Activated CD8-positive, alpha-beta T cell treated with anti-CD3 and anti-CD28 coated beads, Interleukin-2, amount 10 ng/mL, durations not matched to agents 7 days and 5 days (primary cell): Measurements from ENCODE around the gene AGR3. TPM values are rescaled to one million over a fixed set of nuclear protein-coding genes. Genes with fewer than 3 reads are reported as not detected.
A peak's percentile ranks its signal among the peaks of the same experiment; 100 is the strongest.
"Not testable (repeated sequence)": the region's sequence is repeated elsewhere in the genome, so short reads cannot be mapped to it uniquely, and the experiment has no call there.

Experiments used
- ATAC-seq: fragments of 150-1000 bp; cut with Tn5 transposase; one replicate; pipeline ENCODE4 v1.10.0; 2021; ENCODE audit warnings: moderate library complexity
- CTCF ChIA-PET: fragments of 350-600 bp; sonication (Branson Sonifier 250); formaldehyde crosslinking; loops from one replicate; lab custom pipeline; 2021; ENCODE audit warnings: antibody characterized with exemption; lab: Charles Lee
- POLR2A ChIA-PET: fragments of 350-600 bp; sonication (Branson Sonifier 250); formaldehyde crosslinking; loops from one replicate; lab custom pipeline; 2021; ENCODE audit warnings: antibody characterized with exemption; lab: Charles Lee
- DNase-seq: peaks from one replicate; pipeline ENCODE4 v3.0.0-alpha.2; 2020
- H3K27ac Mint-ChIP-seq: one replicate; pipeline ENCODE4 v1.8.0; 2021; ENCODE audit warnings: mild to moderate bottlenecking, mixed read lengths
- H3K27me3 Mint-ChIP-seq: one replicate; pipeline ENCODE4 v1.8.0; 2021; ENCODE audit warnings: low read depth, mixed read lengths
- H3K36me3 Mint-ChIP-seq: one replicate; pipeline ENCODE4 v1.8.0; 2021; ENCODE audit warnings: low read depth, mixed read lengths
- H3K4me1 Mint-ChIP-seq: one replicate; pipeline ENCODE4 v1.8.0; 2021; ENCODE audit warnings: low read depth, mixed read lengths
- H3K4me3 Mint-ChIP-seq: one replicate; pipeline ENCODE4 v1.8.0; 2021; ENCODE audit warnings: mild to moderate bottlenecking, mixed read lengths
- H3K9me3 Mint-ChIP-seq: one replicate; pipeline ENCODE4 v1.8.0; 2022; ENCODE audit warnings: mixed read lengths; ENCODE audit not compliant: insufficient read depth
- total RNA-seq, 2 experiments: library from RNA; stranded (reverse); gene quantifications; one replicate each; pipeline ENCODE4 v1.2.3, GENCODE V29; 2021

AGR3 gene
- total RNA-seq, 2 experiments from 2014 or later: not detected

DNA sequence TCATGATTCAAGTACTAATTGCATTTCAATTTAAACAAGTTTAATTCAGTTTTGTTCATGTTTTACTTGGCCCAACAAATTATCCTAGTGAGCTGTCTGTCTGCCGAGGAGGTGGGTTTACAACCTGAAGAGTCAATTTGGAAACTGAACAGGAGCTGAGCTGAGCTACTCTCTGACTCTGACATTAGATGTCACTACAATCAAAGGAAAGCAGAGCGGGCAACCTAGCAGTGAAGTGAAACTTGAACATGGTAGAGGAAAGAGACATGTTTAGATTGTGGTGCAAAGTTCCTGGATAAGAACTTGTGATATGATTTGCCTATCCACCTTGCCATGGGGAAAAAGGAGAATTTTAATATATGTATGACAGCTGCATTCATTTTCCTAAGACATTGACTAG lies 9.6 kb upstream of the AGR3 start:
- Mint-ChIP-seq H3K4me3 (no peak overlapping the region), H3K36me3 (no peaks in the 10 kb centered on the region), H3K4me1 (peaks cover 10% of the 10 kb centered on the region), H3K27ac (no peak overlapping the region), H3K27me3 (peaks cover 2% of the 10 kb centered on the region), H3K9me3 (no peaks in the 10 kb centered on the region)
- ChIA-PET CTCF (interaction anchor here (0.7 to 4.3 kb wide), 13 partner anchors 9 to 788 kb away, joined by 3 to 51 read pairs (median 4); no protein-coding TSS in a partner anchor), POLR2A (no interaction called here)
- ATAC-seq: peak; percentile 76
- DNase-seq: peak; percentile 46

DNA sequence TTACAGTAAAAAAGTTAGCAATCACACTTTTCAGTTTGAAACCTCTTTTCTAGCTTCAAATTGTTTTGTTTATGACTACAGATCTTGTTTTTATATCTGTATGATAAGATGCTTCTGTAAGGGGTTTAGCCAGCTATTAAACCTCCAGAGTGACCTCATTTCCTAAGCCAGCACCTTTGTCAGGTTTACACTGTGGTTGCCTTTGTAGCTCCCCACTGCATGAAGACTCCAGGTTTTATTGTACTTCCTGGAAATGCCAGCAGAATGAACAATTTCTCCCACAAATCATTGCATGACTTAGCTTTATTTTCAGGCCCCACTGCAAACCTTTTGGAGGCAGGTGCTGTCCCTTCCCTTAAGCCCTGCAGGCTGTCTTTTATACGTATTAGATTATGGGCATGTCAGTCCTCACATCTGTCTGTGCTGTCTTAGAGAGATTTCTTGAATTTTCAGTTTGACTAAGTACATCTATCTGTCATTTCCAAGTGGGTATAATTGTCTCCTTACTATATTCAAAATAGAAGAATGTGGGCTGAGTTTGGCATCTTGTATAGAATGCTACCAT lies 8.2 kb upstream of the AGR3 start:
- ATAC-seq (no peak), DNase-seq (no peak)
- ChIA-PET POLR2A (no interaction called here), CTCF (interaction anchor here (1.2 to 1.3 kb wide), 2 partner anchors 27 to 28 kb away, joined by 3 to 5 read pairs; no protein-coding TSS in a partner anchor)
- Mint-ChIP-seq H3K4me3 (no peak overlapping the region), H3K27ac (peak overlapping the region; percentile 9), H3K9me3 (no peaks in the 10 kb centered on the region), H3K27me3 (peaks cover 6% of the 10 kb centered on the region), H3K36me3 (no peaks in the 10 kb centered on the region), H3K4me1 (peaks cover 10% of the 10 kb centered on the region)

DNA sequence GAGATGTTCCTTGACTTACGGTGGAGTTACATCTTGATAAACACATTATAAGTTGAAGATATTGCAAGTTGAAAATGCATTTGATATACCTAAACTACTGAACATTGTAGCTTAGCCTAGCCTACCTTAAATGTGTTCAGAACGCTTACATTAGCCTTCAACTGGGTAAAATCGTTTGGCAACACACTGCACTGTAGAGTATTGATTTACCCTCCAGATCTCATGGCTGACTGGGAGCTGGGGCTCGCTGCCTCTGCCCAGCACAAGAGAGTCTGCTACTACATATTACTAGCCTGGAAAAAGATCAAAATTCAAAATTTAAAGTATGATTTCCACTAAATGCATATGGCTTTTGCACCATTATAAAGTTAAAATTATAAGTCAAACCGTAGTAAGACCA lies 7.5 kb upstream of the AGR3 start:
- CTCF ChIA-PET: interaction anchor here (1.2 to 1.3 kb wide), 2 partner anchors 26 to 29 kb away, joined by 3 to 5 read pairs; no protein-coding TSS in a partner anchor
- ATAC-seq (no peak), DNase-seq (no peak)
- H3K27ac Mint-ChIP-seq: no peak overlapping the region
- H3K4me3 Mint-ChIP-seq: no peak overlapping the region
- POLR2A ChIA-PET: no interaction called here
- peaks cover 6% of the 10 kb centered on the region for H3K27me3 Mint-ChIP-seq
- no peaks in the 10 kb centered on the region for H3K9me3 Mint-ChIP-seq
- no peaks in the 10 kb centered on the region for H3K36me3 Mint-ChIP-seq
- peaks cover 10% of the 10 kb centered on the region for H3K4me1 Mint-ChIP-seq

DNA sequence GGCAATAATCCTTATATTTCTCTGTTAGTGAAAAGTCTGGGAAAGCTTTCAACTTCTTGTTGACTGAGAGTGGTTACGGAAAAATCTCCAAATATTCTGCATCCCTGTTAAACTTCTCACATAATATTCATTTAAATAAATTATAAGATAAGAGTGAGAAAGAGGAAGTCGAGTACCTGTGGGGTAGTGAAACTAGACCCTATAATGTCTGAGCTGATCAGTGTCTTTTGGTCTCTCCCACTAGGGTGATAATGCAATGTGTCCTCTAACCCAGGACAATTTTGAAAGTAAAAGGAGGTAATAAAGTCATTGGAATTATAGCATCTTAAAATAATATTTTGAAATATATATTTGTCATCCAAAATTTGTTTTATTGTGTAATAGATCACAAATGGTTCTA lies 2.1 kb upstream of the AGR3 start:
- POLR2A ChIA-PET: no interaction called here
- H3K36me3 Mint-ChIP-seq: no peaks in the 10 kb centered on the region
- no peaks in the 10 kb centered on the region for H3K4me1 Mint-ChIP-seq
- no peak for ATAC-seq
- no peaks in the 10 kb centered on the region for H3K9me3 Mint-ChIP-seq
- H3K27ac Mint-ChIP-seq: no peak overlapping the region
- H3K4me3 Mint-ChIP-seq: no peak overlapping the region
- H3K27me3 Mint-ChIP-seq: peaks cover 6% of the 10 kb centered on the region
- no peak for DNase-seq
- CTCF ChIA-PET: no interaction called here

DNA sequence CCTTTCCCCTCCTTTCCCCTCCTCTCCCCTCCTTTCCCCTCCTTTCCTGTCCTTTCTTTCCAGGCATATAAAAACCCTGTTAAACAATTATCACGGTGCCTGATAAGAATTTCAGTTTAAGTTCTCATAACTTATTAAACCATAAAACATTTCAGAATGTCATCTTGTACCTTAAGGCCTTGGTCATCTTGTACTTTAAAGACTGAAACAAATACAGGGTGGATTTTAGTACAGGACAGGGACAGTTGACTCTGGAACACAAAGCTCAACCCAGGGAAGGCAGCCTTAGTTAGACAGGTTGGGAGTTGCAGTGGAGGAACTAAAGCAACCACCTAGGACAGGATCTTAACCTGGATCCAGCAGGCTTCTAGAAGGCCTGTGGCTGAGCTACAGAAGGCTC lies 1.2 kb downstream of the AGR3 start:
- Mint-ChIP-seq H3K4me1 (no peaks in the 10 kb centered on the region), H3K27me3 (peaks cover 3% of the 10 kb centered on the region), H3K9me3 (no peaks in the 10 kb centered on the region), H3K4me3 (no peak overlapping the region), H3K36me3 (no peaks in the 10 kb centered on the region), H3K27ac (no peak overlapping the region)
- CTCF ChIA-PET: no interaction called here
- ATAC-seq (no peak), DNase-seq (no peak)
- POLR2A ChIA-PET: interaction anchor here (0.6 kb wide), 1 partner anchor 1358 kb away, joined by 3 read pairs; no protein-coding TSS in a partner anchor

DNA sequence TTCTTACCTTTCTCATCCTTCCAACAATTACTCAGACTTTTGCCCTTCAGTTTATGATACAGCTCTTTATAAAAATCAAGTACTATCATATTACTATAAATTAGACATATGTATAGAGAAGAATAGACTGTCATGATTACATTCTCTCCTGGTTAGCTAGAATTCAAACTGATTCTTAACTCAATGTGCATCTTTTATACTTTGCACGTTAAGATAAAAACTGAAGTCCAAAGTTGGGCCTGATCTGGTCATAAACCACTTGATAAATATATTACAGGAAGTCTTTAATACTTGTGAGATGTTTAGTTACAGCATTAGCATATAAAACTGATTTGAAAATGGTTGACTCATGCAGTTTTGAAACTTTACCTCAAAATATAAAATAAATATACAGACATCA lies 2.6 kb downstream of the AGR3 start:
- Mint-ChIP-seq H3K4me3 (no peak overlapping the region), H3K27ac (no peak overlapping the region), H3K27me3 (peaks cover 3% of the 10 kb centered on the region), H3K4me1 (no peaks in the 10 kb centered on the region), H3K9me3 (no peaks in the 10 kb centered on the region), H3K36me3 (no peaks in the 10 kb centered on the region)
- DNase-seq (no peak), ATAC-seq (no peak)
- ChIA-PET POLR2A (no interaction called here), CTCF (interaction anchor here (1.2 kb wide), 1 partner anchor 184 kb away, joined by 3 read pairs; no protein-coding TSS in a partner anchor)

DNA sequence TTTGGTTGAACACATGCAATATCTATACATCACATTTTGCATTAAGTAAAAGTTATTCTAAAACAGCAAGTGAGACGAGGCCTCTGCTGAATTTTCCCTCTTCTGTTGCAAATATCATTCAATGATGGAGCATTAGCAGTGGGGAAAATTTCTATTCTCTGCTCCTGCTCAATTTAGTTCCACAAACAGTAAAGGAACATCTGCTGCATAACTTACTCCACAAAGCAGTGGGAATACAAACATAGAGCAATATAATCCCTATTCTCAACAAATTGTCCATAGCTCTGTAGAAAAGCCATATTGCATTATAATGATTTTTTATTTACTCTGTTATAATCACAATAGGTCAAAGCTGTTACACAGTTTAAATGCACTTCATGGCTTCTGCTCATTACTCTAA lies 5.9 kb downstream of the AGR3 start:
- Mint-ChIP-seq H3K36me3 (no peaks in the 10 kb centered on the region), H3K4me3 (no peak overlapping the region), H3K27ac (no peak overlapping the region), H3K9me3 (no peaks in the 10 kb centered on the region), H3K27me3 (peaks cover 6% of the 10 kb centered on the region), H3K4me1 (no peaks in the 10 kb centered on the region)
- ATAC-seq (no peak), DNase-seq (no peak)
- CTCF ChIA-PET: no interaction called here
- POLR2A ChIA-PET: no interaction called here

DNA sequence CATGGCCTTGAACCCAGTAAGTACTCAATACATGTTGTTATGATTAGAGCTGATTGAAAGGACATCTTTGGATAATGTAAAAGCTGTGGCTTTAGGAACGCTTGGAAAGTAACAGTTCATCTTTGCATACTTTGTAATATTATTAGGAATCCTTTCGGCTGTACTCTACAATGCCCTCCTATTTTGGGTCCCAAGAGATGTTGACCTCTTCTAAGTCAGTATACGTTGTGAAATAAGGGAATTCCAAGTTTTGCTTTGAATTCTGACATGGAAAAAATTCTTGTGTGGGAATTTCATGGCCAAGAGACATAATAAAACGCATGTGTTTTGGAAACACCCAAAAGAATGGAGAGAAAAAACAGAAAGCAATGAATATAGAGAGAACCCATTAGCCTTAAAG lies 7.7 kb downstream of the AGR3 start:
- ChIA-PET CTCF (interaction anchor here (1.2 kb wide), 1 partner anchor 44 kb away, joined by 3 read pairs; no protein-coding TSS in a partner anchor), POLR2A (no interaction called here)
- Mint-ChIP-seq H3K9me3 (no peaks in the 10 kb centered on the region), H3K27ac (no peak overlapping the region), H3K27me3 (peaks cover 6% of the 10 kb centered on the region), H3K4me3 (no peak overlapping the region), H3K36me3 (no peaks in the 10 kb centered on the region), H3K4me1 (no peaks in the 10 kb centered on the region)
- no peak for ATAC-seq
- DNase-seq: no peak

DNA sequence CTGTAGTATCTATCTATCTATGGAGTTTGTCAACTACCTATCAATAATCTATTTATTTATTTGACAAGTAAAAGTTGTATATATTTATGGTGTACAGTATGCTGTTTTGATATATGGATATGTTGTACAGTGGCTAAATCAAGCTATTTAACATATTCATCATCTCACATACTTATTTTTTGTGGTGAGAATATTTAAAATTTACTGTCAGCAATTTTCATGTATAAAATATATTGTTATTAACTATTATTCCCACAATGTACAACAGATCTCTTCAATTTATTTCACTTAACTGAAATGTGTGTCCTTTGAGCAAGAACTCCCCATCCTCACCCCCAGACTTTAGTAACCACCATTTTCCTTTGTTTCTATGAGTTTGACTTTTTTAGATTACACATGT lies 14.5 kb downstream of the AGR3 start:
- H3K4me3 Mint-ChIP-seq: no peak overlapping the region
- POLR2A ChIA-PET: no interaction called here
- DNase-seq (no peak), ATAC-seq (no peak)
- H3K4me1 Mint-ChIP-seq: no peaks in the 10 kb centered on the region
- CTCF ChIA-PET: no interaction called here
- peaks cover 5% of the 10 kb centered on the region for H3K27me3 Mint-ChIP-seq
- no peaks in the 10 kb centered on the region for H3K9me3 Mint-ChIP-seq
- no peaks in the 10 kb centered on the region for H3K36me3 Mint-ChIP-seq
- H3K27ac Mint-ChIP-seq: no peak overlapping the region

DNA sequence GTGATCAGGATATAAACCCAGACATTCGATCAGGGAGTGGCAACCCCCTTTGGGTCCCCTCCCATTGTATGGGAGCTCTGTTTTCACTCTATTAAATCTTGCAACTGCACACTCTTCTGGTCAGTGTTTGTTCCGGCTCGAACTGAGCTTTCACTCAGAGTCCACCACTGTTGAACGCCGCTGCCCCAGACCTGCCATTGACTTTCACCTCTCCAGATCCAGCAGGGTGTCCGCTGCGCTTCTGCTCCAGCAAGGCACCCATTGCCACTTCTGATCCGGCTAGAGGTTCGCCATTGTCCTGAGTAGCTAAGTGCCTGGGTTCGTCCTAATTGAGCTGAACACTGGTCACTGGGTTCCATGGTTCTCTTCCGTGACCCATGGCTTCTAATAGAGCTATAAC lies 28.6 kb downstream of the AGR3 start:
- DNase-seq, CTCF ChIA-PET, H3K9me3 Mint-ChIP-seq, H3K36me3 Mint-ChIP-seq, POLR2A ChIA-PET, H3K4me3 Mint-ChIP-seq, H3K4me1 Mint-ChIP-seq, H3K27ac Mint-ChIP-seq, ATAC-seq: not testable (repeated sequence)
- peaks cover 19% of the 10 kb centered on the region for H3K27me3 Mint-ChIP-seq

DNA sequence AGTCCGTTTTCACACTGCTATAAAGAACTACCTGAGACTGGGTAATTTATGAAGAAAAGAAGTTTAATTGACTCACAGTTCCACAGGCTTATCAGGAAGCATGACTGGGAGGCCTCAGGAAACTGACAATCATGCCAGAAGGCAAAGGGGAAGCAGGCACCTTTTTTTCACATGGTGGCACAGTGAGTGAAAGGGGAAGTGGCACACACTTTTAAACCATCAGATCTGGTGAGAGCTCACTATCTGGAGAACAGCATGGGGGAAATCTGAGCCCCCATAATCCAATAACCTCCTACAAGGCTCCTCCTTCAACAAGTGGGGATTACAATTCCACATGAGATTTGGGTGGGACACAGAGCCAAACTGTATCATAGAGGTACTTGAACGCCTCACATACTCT lies 30.0 kb downstream of the AGR3 start:
- ChIA-PET POLR2A (no interaction called here), CTCF (no interaction called here)
- H3K9me3 Mint-ChIP-seq: no peaks in the 10 kb centered on the region
- ATAC-seq: no peak
- H3K36me3 Mint-ChIP-seq: no peaks in the 10 kb centered on the region
- H3K4me3 Mint-ChIP-seq: no peak overlapping the region
- no peak for DNase-seq
- peaks cover 19% of the 10 kb centered on the region for H3K27me3 Mint-ChIP-seq
- H3K4me1 Mint-ChIP-seq: peaks cover 3% of the 10 kb centered on the region
- H3K27ac Mint-ChIP-seq: no peak overlapping the region

DNA sequence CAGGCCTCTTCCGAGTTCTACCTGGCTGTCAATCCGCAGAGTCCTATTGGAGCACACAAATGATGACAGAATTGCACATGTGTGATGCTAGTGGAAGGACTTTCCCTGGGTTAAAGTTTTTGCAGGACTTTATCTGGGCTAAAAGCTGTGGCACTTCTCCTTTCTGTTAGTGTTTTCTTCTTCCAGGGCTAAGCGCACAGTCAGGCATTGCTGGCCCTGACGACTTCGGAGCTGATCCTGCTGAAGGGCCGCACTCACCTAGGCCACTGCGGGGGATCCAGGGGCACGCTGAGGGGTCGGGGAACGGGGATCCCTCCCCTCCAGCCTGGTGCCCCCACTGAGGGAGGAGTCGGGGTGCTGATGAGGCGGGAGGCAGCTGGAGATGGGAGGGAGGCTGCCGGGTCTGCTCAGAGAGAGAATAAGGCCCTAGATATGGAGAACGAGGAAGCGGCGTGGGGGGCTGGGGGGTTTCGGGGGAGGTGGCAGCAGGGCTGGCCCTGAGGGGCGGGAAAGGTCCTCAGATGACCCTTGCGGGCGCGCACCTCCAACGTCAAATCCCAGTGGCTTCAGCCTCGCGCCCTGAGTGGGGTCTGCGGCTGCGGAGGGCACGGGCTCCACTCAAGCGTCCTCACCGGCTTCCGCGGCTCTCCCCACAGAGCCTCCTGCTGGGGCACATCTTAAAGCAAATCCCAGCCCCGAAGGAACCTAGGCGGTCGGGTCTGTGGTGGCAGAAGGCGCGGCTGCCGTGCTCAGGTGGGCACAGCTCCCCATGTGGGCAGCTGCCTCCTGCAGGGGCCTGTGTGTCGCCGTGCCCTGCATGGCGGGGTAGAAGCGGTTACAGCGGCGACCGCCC lies 30.9 kb downstream of the AGR3 start:
- ChIA-PET CTCF (no interaction called here), POLR2A (no interaction called here)
- Mint-ChIP-seq H3K4me1 (peaks cover 3% of the 10 kb centered on the region), H3K4me3 (no peak overlapping the region), H3K9me3 (no peaks in the 10 kb centered on the region), H3K36me3 (no peaks in the 10 kb centered on the region), H3K27me3 (peaks cover 22% of the 10 kb centered on the region), H3K27ac (no peak overlapping the region)
- ATAC-seq (peak; percentile 36), DNase-seq (no peak)
